Measurements from ENCODE around the gene BABAM2. TPM values are rescaled to one million over a fixed set of nuclear protein-coding genes. Genes with fewer than 3 reads are reported as not detected.
A peak's percentile ranks its signal among the peaks of the same experiment; 100 is the strongest.

Gene BABAM2
- total RNA-seq, 1 experiment from 2014 or later = 46.1 TPM

- no peak for DNase-seq
- peaks cover 16% of the 10 kb centered on the region for H3K4me1 ChIP-seq (replicated peaks; ENCODE audit: insufficient read depth)
- H4K20me1 ChIP-seq (ENCODE audit: insufficient read depth) = no peaks in the 10 kb centered on the region
- intact Hi-C loops (cut with micrococcal nuclease; ENCODE audit: unreplicated experiment) = no loop called here
- no peaks in the 10 kb centered on the region for H3K79me2 ChIP-seq (ENCODE audit: low read depth)
- TF ChIP-seq CTCF (conservative IDR thresholded peaks at IDR 0.05) (no peak), EZH2 (IDR thresholded peaks at IDR 0.05; ENCODE audit: low read depth) (no peak)
- CTCF ChIA-PET = no interaction called here
- H3K9me3 ChIP-seq (ENCODE audit: insufficient read depth, low read depth) = no peaks in the 10 kb centered on the region; the same call in 1 of the 2 replicates
- H3K36me3 ChIP-seq (ENCODE audit: low read depth) = no peaks in the 10 kb centered on the region
- BruUV-seq (replicated peaks) = no TSS peak
- no peaks in the 10 kb centered on the region for H3K9me2 ChIP-seq (ENCODE audit: insufficient read depth)
- H3K27ac ChIP-seq = no peak overlapping the region
- no peaks in the 10 kb centered on the region for H3K27me3 ChIP-seq (ENCODE audit: insufficient read depth, low read depth)
- no peak overlapping the region for H3K4me2 ChIP-seq
- H3F3A ChIP-seq (ENCODE audit: insufficient read depth, low read depth) = peaks cover 10% of the 10 kb centered on the region; the same call in 1 of the 2 replicates
- H2AFZ ChIP-seq = no peak overlapping the region
- POLR2A ChIA-PET (ENCODE audit: unreplicated experiment) = no interaction called here
- H3K4me3 ChIP-seq = no peak overlapping the region
These were observed 297.9 kb downstream of the BABAM2 start for GRCh38 chr2:28188436-28188835.

GRCh38 chr2:28193630-28194403, 303.3 kb downstream of the BABAM2 start:
- POLR2A ChIA-PET (ENCODE audit: unreplicated experiment) = no interaction called here
- H3K9me2 ChIP-seq (ENCODE audit: insufficient read depth) = no peaks in the 10 kb centered on the region
- intact Hi-C loops (cut with micrococcal nuclease; ENCODE audit: unreplicated experiment) = no loop called here
- BruUV-seq (replicated peaks) = no TSS peak
- no peak for TF ChIP-seq EZH2 (IDR thresholded peaks at IDR 0.05; ENCODE audit: low read depth)
- TF ChIP-seq CTCF (conservative IDR thresholded peaks at IDR 0.05) = no peak
- H3K9me3 ChIP-seq (ENCODE audit: insufficient read depth, low read depth) = no peaks in the 10 kb centered on the region
- DNase-seq = peak in 1 of 2 experiments; percentile 49
- no peaks in the 10 kb centered on the region for H3K79me2 ChIP-seq (ENCODE audit: low read depth)
- H3K27me3 ChIP-seq (ENCODE audit: insufficient read depth, low read depth) = no peaks in the 10 kb centered on the region
- H4K20me1 ChIP-seq (ENCODE audit: insufficient read depth) = no peaks in the 10 kb centered on the region
- no peak overlapping the region for H3K4me2 ChIP-seq
- H3K27ac ChIP-seq = no peak overlapping the region
- no peak overlapping the region for H2AFZ ChIP-seq
- H3K4me1 ChIP-seq (replicated peaks; ENCODE audit: insufficient read depth) = no peaks in the 10 kb centered on the region
- H3K36me3 ChIP-seq (ENCODE audit: low read depth) = no peaks in the 10 kb centered on the region
- CTCF ChIA-PET = no interaction called here
- H3F3A ChIP-seq (ENCODE audit: insufficient read depth, low read depth) = peaks cover 6% of the 10 kb centered on the region; the same call in 1 of the 2 replicates
- H3K4me3 ChIP-seq = no peak overlapping the region

- TF ChIP-seq EZH2 (IDR thresholded peaks at IDR 0.05; ENCODE audit: low read depth) (no peak), CTCF (conservative IDR thresholded peaks at IDR 0.05) (no peak)
- Histone ChIP-seq H3K27me3 (ENCODE audit: insufficient read depth, low read depth) (no peaks in the 10 kb centered on the region), H3K9me3 (ENCODE audit: insufficient read depth, low read depth) (peaks cover 9% of the 10 kb centered on the region; the same call in 1 of the 2 replicates), H3K4me3 (no peak overlapping the region), H3F3A (ENCODE audit: insufficient read depth, low read depth) (peaks cover 4% of the 10 kb centered on the region; the same call in 1 of the 2 replicates), H3K36me3 (ENCODE audit: low read depth) (peaks cover 6% of the 10 kb centered on the region; the same call in 1 of the 2 replicates), H3K27ac (no peak overlapping the region), H2AFZ (no peak overlapping the region), H4K20me1 (ENCODE audit: insufficient read depth) (no peaks in the 10 kb centered on the region), H3K4me1 (replicated peaks; ENCODE audit: insufficient read depth) (no peaks in the 10 kb centered on the region), H3K4me2 (no peak overlapping the region), H3K79me2 (ENCODE audit: low read depth) (no peaks in the 10 kb centered on the region), H3K9me2 (ENCODE audit: insufficient read depth) (no peaks in the 10 kb centered on the region)
- POLR2A ChIA-PET (ENCODE audit: unreplicated experiment) = interaction anchor here (0.6 kb wide), 2 partner anchors 19 to 193 kb away, joined by 3 read pairs; no protein-coding TSS in a partner anchor
- no peak for DNase-seq
- CTCF ChIA-PET = no interaction called here
- BruUV-seq (replicated peaks) = no TSS peak
- intact Hi-C loops (cut with micrococcal nuclease; ENCODE audit: unreplicated experiment) = no loop called here
These were observed 309.6 kb downstream of the BABAM2 start for GRCh38 chr2:28199995-28200679.
